GM18517 (cell line): ENCODE results near the gene B2M.
"Not testable (repeated sequence)": the region's sequence is repeated elsewhere in the genome, so short reads cannot be mapped to it uniquely, and the experiment has no call there.

Source experiments
- ATAC-seq: cut with Tn5 transposase; IDR thresholded peaks from one replicate; pipeline ENCODE4 v1.9.1; 2021; ENCODE audit warnings: mild to moderate bottlenecking, moderate library complexity; ENCODE audit not compliant: unreplicated experiment

Gene B2M

GRCh38 chr15:44720460-44721176, 9.3 kb downstream of the B2M start:
- no peak for ATAC-seq

DNA sequence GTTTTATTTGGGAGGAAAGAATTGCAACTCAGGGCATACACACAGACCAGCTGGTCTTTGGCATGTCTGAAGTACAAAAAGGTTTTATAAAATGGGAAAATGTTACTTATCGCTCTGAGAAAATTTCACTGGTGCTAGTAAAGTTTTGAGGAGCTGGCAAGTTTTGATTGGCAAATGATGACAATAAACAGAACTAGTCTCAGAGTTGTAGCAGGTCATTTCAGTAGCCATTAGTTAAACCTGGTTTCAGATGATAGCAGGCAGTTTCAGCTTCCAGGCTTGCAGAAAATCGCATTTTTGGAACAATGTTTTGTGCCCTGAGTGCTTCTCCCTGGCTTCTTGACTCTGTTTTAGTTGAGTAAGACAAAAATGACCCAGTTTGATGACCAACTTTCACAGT, 10.7 kb downstream of the B2M start:
- ATAC-seq: no peak

GRCh38 chr15:44726136-44726535, 14.8 kb downstream of the B2M start:
- no peak for ATAC-seq

- peak; percentile 36 for ATAC-seq
Measured at GRCh38 chr15:44726568-44727484, 15.5 kb downstream of the B2M start.

DNA sequence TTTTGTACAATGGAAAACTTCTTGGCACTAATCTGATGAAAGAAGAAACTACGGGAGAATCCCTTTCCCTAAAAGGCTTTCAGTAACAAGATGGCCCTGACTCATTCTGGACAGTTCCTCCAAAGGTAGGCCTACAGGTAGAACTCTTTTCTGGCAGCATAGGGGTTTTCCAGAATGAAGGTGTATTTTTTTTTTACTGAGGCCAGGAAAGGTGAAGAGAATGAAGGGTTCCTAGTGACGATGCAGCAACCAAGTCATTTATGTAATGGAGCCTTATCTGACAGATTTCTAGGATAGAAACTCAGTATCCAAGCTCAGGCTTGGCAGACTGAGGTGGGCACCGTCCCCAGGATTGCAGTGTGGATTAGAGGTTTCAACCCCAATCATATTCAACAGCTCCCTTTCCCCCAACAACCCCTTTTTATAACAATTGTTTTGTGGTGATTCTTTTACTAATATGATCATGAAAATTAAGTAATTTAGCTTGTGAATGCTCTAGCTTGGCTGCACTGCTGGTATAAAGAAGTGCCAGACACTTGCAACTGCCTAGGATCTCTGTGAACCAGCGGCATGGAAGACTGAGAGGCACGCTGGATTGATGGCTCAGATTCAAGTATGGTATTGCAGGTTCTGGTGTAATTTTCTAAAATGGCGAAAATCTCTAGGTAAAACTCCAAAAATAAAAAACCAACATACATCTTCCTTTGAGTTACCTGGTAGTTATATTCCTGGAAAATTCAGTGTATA, 16.3 kb downstream of the B2M start:
- no peak for ATAC-seq

- ATAC-seq: not testable (repeated sequence)
Measured at GRCh38 chr15:44728232-44728575, 16.9 kb downstream of the B2M start.

DNA sequence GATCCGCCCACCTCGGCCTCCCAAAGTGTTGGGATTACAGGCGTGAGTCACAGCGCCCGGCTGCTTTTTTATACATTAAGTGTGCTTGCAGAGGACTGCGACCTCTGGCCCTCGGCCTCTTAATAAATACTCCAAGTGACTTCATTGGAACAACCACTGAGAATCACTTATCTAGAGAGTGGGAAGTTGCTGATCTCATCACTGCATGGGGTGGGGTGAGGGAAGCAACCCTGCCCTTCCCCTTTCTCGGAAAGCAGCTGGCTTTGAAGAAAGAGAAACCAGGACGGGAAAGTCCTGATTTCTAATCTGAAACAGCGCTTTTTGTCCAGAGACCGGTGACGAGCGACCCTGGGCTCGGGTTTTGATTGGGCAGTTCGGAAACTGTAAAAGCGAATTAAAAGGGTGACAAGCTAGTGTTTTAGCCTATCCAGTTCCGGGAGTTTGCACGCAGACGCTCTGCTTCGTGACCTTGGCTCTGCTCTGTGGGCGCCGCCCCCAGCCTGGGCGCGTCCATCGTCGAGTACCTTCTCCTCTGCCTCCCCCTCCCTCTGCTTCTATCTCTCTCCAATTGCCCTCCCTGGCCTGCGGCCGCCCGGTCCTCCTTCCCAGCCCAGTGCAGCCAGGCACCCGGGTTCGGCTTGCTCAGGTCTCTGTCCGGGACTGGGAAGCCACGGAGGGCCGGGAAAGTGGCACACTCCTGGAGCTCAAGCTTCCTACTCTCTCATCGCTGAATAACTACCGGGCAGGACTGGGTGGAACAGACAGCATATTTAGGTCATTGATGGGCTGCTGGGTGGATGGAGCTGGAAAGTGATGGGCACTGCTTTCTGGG, 17.5 kb downstream of the B2M start:
- peak; percentile 73 for ATAC-seq

GRCh38 chr15:44729408-44730127, 18.3 kb downstream of the B2M start:
- ATAC-seq: no peak

DNA sequence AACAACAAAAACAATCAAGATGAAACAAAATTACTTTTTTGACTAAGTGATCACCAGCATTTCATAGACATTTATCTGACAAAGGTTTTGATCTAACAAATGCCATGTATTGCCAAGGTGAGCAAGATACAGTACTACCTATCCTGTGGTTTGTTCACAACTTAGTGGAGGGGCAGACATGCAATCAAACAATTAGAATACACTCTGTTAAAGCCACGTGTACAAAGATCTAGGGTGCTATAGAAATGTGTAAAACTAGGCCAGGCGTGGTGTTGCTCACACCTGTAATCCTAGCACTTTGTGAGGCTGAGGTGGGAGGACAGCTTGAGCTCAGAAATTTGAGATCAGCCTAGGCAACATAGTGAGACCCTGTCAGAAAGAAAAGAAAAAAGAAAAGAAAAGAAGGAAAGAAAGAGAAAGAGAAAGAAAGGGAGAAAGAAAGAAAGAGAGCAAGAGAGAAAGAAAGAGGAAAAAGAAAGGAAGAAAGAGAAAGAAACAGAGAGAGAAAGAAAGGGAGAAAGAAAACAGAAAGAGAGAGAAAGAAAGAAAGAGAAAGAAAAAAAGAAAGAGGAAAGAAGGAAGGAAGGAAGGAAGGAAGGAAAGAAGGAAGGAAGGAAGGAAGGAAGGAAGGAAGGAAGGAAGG, 23.6 kb downstream of the B2M start:
- ATAC-seq: no peak

GRCh38 chr15:44735482-44736180, 24.3 kb downstream of the B2M start:
- peak; percentile 40 for ATAC-seq

GRCh38 chr15:44736181-44736765, 25.0 kb downstream of the B2M start, which contains the start of gene TRIM69:
TRIM69 (plus strand) TSS chr15:44736528; CDS start chr15:44736705, 177 bp downstream.
- peak; percentile 45 for ATAC-seq

DNA sequence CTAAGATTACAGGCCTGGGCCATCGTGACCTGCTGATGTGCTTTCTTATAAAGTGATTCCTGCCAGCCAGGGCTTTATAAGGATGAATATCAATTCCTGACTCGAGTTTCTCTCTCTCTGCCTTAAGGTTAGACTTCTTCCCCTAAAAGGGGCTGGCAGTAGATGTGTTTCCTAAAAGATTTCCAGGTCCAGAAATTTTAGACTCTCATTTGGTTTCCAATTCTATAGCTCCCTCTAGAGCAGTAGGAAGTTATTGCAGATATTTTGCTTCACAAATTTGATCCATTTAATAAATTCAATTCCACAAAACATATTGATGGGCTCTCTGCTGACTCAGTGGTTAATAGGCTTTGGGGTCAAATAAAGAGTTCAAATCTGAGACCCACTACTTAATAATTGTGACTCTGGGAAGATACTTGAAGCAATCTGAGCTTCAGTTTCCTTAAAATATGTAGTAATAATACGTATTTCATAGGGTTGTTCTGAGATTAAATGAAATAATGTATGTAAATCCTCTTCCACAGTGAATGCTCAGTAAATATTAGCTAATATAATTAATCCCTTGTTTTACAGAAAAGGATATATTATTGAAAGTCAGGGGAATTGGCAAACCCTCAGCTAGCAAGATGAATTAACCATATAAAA, 27.1 kb downstream of the B2M start:
- no peak for ATAC-seq

DNA sequence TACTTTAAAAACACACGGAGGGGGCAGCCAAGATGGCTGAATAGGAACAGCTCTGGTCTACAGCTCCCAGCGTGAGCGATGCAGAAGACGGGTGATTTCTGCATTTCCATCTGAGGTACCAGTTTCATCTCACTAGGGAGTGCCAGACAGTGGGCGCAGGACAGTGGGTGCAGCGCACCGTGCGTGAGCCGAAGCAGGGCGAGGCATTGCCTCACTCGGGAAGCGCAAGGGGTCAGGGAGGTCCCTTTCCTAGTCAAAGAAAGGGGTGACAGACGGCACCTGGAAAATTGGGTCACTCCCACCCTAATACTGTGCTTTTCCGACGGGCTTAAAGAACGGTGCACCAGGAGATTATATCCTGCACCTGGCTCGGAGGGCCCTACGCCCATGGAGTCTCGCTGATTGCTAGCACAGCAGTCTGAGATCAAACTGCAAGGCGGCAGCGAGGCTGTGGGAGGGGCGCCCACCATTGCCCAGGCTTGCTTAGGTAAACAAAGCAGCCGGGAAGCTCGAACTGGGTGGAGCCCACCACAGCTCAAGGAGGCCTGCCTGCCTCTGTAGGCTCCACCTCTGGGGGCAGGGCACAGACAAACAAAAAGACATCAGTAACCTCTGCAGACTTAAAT, 28.0 kb downstream of the B2M start:
- not testable (repeated sequence) for ATAC-seq

GRCh38 chr15:44743454-44743853, 32.1 kb downstream of the B2M start:
- not testable (repeated sequence) for ATAC-seq

- ATAC-seq: no peak
Measured at GRCh38 chr15:44753345-44753744, 42.0 kb downstream of the B2M start.

- no peak for ATAC-seq
Measured at GRCh38 chr15:44763187-44763586, 51.9 kb downstream of the B2M start.

GRCh38 chr15:44763848-44764247, 52.5 kb downstream of the B2M start:
- ATAC-seq: no peak
